Sigmoid colon (tissue), 7 donors: ENCODE results near the gene CDKN2B. TPM values are rescaled to one million over a fixed set of nuclear protein-coding genes. Genes with fewer than 3 reads are reported as not detected.

Experiments used
- DNase-seq: peaks from one replicate; pipeline ENCODE4 v3.0.0-alpha.2; 2019
- H3K27ac ChIP-seq, 4 donors: fragments of 200-600 bp; sonication (generic); one replicate each; pipeline ENCODE4 v1.5.1; 2016 to 2019; ENCODE audit warnings: mild to moderate bottlenecking in 1 of 4
- H3K27me3 ChIP-seq, 3 donors: fragments of 200-600 bp; sonication (generic); one replicate each; pipeline ENCODE4 v1.5.1; 2019; ENCODE audit warnings: mild to moderate bottlenecking in 1 of 3
- H3K36me3 ChIP-seq, 4 donors: fragments of 200-600 bp; sonication (generic); one replicate each; pipeline ENCODE4 v1.5.1; 2016 to 2019
- H3K4me1 ChIP-seq, 4 donors: fragments of 200-600 bp; sonication (generic); one replicate each; pipeline ENCODE4 v1.5.1; 2017 to 2019
- H3K4me3 ChIP-seq, 4 donors: fragments of 200-600 bp; sonication (generic); one replicate each; pipeline ENCODE4 v1.5.1; 2017 to 2019; ENCODE audit warnings: mild to moderate bottlenecking in 2 of 4, moderate library complexity in 1 of 4
- H3K9me3 ChIP-seq, 4 donors: fragments of 200-600 bp in 3 of 4; sonication (generic) in 3 of 4; one replicate each; pipeline versions ENCODE4 v1.5.1 to v1.6.1; 2013 to 2019
- CTCF ChIP-seq, 4 experiments: fragments of 450-650 bp in 3 of 4; fragments of 200-600 bp in 1 of 4; IDR thresholded peaks; one replicate each; pipeline ENCODE4 v1.5.1; 2016 to 2019; ENCODE audit warnings: antibody characterized with exemption in 4 of 4, mild to moderate bottlenecking in 3 of 4, moderate library complexity in 2 of 4
- EP300 ChIP-seq, 4 donors: sonication (generic); formaldehyde crosslinking; IDR thresholded peaks; one replicate each; pipeline ENCODE4 v1.6.1; 2017; ENCODE audit warnings: antibody characterized with exemption in 4 of 4
- POLR2A ChIP-seq, 2 donors: fragments of 450-650 bp; IDR thresholded peaks; one replicate each; pipeline ENCODE4 v1.6.1; 2016; ENCODE audit warnings: antibody characterized with exemption in 2 of 2, mild to moderate bottlenecking in 2 of 2, moderate library complexity in 2 of 2
- POLR2AphosphoS5 ChIP-seq, 4 donors: sonication (generic); formaldehyde crosslinking; IDR thresholded peaks; one replicate each; pipeline ENCODE4 v1.6.1; 2017; ENCODE audit warnings: antibody characterized with exemption in 4 of 4
- WGBS, 2 donors: extraction: QIAGEN DNeasy Blood & Tissue Kit; methylation state at CpG; one replicate each; pipeline ENCODE4 v1.1.7; 2013; 5-methylcytosine and 5-hydroxymethylcytosine counted together
- intact Hi-C: fragments of 100-400 bp; cut with DNase I; formaldehyde crosslinking; loops from one replicate; pipeline ENCODE4 v1.15.1; 2023
- polyA plus RNA-seq, 3 donors: library from polyadenylated mRNA; stranded (reverse); fragments of 200-250 nt; gene quantifications; one replicate each; pipeline ENCODE4 v1.2.3, GENCODE V29; 2013
- total RNA-seq, 4 donors: library from RNA; depleted of rRNA; stranded (reverse); fragments of >200 nt; gene quantifications; one replicate each; pipeline ENCODE4 v1.1.0, GENCODE V29; 2016
- donor health status: healthy with polysubstance abuse.
- donor health status: Bipolar disorder and iron deficiency.
- donor health status: healthy.

Gene CDKN2B
- total and polyA plus RNA-seq, 7 donors = 3.0 to 124 (median 6.1) TPM

GRCh38 chr9:22054076-22054475 lies 45.0 kb upstream of the CDKN2B start:
- 94 to 98% methylated on average over 3 of the region's 3 CpGs for WGBS, 2 donors
- no peaks in the 10 kb centered on the region for H3K9me3 ChIP-seq

GRCh38 chr9:22053178-22053577 lies 44.1 kb upstream of the CDKN2B start:
- TF ChIP-seq POLR2A (IDR thresholded peaks at IDR 0.05) (no peak), POLR2AphosphoS5 (IDR thresholded peaks at IDR 0.05) (no peak), CTCF (IDR thresholded peaks at IDR 0.05) (no peak), EP300 (IDR thresholded peaks at IDR 0.05) (no peak)
- intact Hi-C loops = loop anchor here (5.0 kb wide), 1 partner anchor 151 kb away; no protein-coding TSS in a partner anchor
- no peak overlapping the region for H3K27ac ChIP-seq
- no peak for DNase-seq
- H3K4me1 ChIP-seq = no peaks in the 10 kb centered on the region
- no peaks in the 10 kb centered on the region for H3K9me3 ChIP-seq
- WGBS, 2 donors = 65 to 70% methylated on average over 2 of the region's 2 CpGs
- H3K27me3 ChIP-seq = no peaks in the 10 kb centered on the region
- no peaks in the 10 kb centered on the region for H3K36me3 ChIP-seq
- no peak overlapping the region for H3K4me3 ChIP-seq

More at GRCh38 chr9:22054076-22054475, 45.0 kb upstream of the CDKN2B start:
- TF ChIP-seq CTCF (IDR thresholded peaks at IDR 0.05) = no peak
- TF ChIP-seq POLR2A (IDR thresholded peaks at IDR 0.05) = no peak
- no peaks in the 10 kb centered on the region for H3K27me3 ChIP-seq
- DNase-seq = no peak
- intact Hi-C loops = loop anchor here (5.0 kb wide), 1 partner anchor 152 kb away; no protein-coding TSS in a partner anchor
- no peaks in the 10 kb centered on the region for H3K36me3 ChIP-seq
- H3K4me1 ChIP-seq = no peaks in the 10 kb centered on the region
- H3K27ac ChIP-seq = no peak overlapping the region
- H3K4me3 ChIP-seq = no peak overlapping the region

- no peak for DNase-seq
- no peaks in the 10 kb centered on the region for H3K27me3 ChIP-seq
- H3K4me1 ChIP-seq = no peaks in the 10 kb centered on the region
- intact Hi-C loops = loop anchor here (5.0 kb wide), 1 partner anchor 150 kb away; no protein-coding TSS in a partner anchor
- H3K4me3 ChIP-seq = no peak overlapping the region
- H3K9me3 ChIP-seq = no peaks in the 10 kb centered on the region
- WGBS, 2 donors = 54 to 68% methylated on average over 4 of the region's 4 CpGs
- no peaks in the 10 kb centered on the region for H3K36me3 ChIP-seq
- no peak overlapping the region for H3K27ac ChIP-seq
- TF ChIP-seq POLR2A (IDR thresholded peaks at IDR 0.05) (no peak), POLR2AphosphoS5 (IDR thresholded peaks at IDR 0.05) (no peak), CTCF (IDR thresholded peaks at IDR 0.05) (no peak), EP300 (IDR thresholded peaks at IDR 0.05) (no peak)
Observed at GRCh38 chr9:22052376-22052945, 43.4 kb upstream of the CDKN2B start.

GRCh38 chr9:22050924-22051323 lies 41.8 kb upstream of the CDKN2B start:
- WGBS, 2 donors = 52 to 80% methylated on average over 4 of the region's 4 CpGs
- Histone ChIP-seq H3K9me3 (no peaks in the 10 kb centered on the region), H3K4me1 (no peaks in the 10 kb centered on the region), H3K27me3 (peaks cover 0 to under 1% (median 0%) of the 10 kb centered on the region in 3 donors), H3K27ac (no peak overlapping the region), H3K4me3 (no peak overlapping the region), H3K36me3 (no peaks in the 10 kb centered on the region)
- no peak for DNase-seq
- TF ChIP-seq EP300 (IDR thresholded peaks at IDR 0.05) = no peak
- TF ChIP-seq POLR2A (IDR thresholded peaks at IDR 0.05) = no peak
- no peak for TF ChIP-seq CTCF (IDR thresholded peaks at IDR 0.05)
- TF ChIP-seq POLR2AphosphoS5 (IDR thresholded peaks at IDR 0.05) = no peak
- intact Hi-C loops = loop anchor here (5.0 kb wide), 1 partner anchor 149 kb away; no protein-coding TSS in a partner anchor

GRCh38 chr9:22049411-22049810 lies 40.3 kb upstream of the CDKN2B start:
- TF ChIP-seq CTCF (IDR thresholded peaks at IDR 0.05) (no peak), EP300 (IDR thresholded peaks at IDR 0.05) (no peak), POLR2A (IDR thresholded peaks at IDR 0.05) (no peak), POLR2AphosphoS5 (IDR thresholded peaks at IDR 0.05) (no peak)
- Histone ChIP-seq H3K9me3 (no peaks in the 10 kb centered on the region), H3K4me1 (no peaks in the 10 kb centered on the region), H3K4me3 (no peak overlapping the region), H3K36me3 (no peaks in the 10 kb centered on the region), H3K27ac (no peak overlapping the region), H3K27me3 (peaks cover 0 to 5% (median 0%) of the 10 kb centered on the region in 3 donors)
- no peak for DNase-seq
- intact Hi-C loops = no loop called here
- WGBS, 2 donors = 85 to 97% methylated on average over 1 of the region's 1 CpG
